ENCODE data around the gene WNT4.

Gene WNT4

DNA sequence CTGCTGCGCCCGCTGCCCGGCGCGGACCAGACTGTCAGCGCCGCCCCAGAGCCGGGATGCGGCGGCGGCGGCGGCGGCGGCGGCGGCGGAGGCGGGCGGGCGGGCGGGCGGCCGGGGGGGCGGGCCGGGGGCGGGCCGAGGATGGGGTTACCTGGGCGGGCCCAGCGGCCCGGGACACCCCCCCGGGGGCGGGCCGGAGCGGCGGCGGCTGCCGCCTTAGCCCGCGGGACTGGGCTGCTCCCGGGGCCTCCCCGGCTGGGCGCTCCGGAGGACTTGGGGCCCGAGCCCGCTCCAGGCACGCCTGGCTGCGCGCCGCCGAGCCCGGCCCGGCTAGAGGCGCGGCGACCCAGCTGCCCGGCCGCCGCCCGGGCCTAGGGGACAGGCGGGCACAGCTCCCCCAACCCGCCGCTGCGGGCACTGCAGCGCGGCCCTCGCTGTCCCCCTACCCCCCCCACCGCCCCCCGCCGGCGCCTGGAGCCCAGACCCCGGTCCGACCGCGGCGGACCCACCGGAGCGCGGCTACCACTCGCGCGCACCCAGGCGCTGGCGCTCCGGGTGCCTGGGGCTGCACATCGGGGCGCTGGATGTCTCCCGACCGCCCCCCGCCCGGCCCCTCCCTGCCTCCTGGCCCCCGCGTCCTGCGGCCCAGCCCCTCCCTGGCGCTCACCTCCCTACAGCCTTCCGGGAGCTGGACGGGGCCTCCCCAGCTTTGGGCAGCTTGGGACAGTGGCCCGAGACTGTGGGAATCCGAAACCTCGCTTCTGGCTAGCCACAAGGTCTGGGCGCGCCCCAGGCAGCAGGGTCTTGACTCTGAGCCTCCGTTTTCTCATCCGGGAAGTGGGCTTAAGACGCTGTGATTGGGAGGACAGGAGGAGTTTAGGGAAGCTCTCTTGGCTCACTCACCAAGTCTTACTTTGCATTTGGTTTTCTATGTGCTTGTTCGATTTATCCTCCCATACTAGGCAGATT, at the start of gene WNT4:
WNT4 (minus strand) TSS at position 33 of the 969 bp plus-strand sequence. CDS start 175 bp downstream, outside the sequence.
- no peak for DNase-seq

DNA sequence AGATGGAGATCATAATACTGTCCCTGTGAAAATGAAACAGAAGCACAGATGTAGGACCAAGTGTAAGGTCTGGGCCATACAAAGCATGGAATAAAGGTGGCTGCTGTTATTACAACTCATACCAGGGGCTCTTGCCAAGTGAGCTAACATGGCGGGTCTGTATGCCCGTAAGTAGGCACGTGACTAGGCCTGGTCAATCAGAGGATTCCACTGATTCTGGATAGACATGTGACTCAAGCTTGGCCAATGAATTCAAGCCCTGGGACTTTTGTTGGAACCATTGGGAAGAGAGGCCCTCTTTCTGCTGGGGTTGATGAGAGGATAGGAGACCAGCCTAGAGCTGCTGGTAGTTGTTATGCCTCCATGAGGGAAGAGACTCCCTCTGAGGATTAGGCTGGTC, 47.8 kb upstream of the WNT4 start:
- DNase-seq: no peak

DNA sequence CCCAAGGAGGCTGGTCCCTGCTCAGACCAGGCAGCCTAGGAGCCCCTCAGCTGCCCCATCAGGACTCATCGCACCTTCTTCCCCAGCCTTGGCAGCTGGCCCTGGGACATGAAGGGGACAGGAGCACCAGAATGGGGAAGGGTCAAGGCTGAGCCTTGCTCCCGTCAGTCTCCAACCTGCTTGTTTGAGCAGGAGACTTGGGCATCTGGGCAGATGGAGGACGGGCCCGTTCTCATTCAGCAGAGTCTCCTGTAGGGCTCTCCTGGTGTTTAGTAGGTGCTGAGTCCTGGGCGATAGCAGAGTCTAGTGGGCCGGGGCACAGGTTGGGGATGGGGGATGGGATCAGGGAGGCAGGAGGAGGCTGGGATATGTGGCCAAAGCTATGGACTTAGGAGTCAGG, 47.4 kb upstream of the WNT4 start:
- DNase-seq: no peak

DNA sequence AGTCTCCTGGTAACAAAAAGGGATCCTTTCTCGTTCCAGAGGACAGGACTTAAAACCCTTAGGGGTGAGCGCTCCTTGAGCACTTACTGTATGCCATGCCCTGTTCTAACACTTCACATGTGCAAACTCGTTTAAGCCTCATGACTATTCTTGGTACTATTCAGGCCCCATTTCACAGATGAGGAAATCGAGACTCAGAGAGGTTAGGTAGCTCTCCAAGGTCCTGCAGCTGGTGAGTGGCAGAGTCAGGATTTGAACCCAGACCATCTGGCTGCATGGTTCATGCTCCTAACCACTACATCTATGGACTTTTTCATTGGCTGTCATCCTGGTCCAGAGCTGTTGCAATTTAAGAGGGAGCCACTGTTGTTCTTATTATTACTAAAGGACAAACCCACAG, 46.7 kb upstream of the WNT4 start:
- no peak for DNase-seq

DNA sequence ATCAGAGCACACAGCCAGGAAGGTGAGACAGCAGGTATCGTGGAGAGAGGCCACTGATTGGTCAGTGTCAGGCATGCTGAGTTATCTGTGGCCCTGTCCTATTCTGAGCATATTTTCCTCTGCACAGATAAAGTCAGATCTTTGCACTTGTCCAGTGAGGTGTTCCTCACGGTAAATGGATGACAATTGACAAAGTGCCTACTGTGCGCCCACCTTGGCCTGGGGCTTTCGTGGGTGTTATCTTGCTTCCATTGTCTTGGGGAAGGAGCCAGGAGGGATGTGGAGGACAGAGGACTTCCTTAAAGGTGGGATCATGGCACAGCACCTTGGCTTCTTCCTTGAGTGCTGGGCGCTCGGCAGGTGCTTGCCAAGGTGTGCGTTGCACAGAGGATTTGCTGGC, 46.0 kb upstream of the WNT4 start:
- DNase-seq: no peak

DNA sequence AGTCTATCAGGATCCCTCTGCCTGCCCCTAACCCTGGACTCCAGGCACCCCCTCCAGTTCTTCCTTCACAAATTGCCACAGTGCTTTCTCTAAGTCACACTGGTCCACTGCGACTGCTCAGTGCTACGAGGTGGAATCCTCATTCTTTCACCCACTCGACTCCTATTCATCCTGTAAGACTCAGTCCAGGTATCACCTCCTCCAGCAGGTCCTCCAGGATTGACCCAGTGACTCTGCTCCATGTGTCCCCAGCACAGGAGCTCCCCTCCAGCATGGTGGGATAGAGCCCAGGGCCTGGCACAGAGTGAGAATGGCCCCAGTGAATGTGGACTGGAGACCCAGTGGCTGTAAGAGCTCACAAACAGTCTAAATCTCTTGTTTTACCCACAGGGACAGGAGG, 45.5 kb upstream of the WNT4 start:
- no peak for DNase-seq

DNA sequence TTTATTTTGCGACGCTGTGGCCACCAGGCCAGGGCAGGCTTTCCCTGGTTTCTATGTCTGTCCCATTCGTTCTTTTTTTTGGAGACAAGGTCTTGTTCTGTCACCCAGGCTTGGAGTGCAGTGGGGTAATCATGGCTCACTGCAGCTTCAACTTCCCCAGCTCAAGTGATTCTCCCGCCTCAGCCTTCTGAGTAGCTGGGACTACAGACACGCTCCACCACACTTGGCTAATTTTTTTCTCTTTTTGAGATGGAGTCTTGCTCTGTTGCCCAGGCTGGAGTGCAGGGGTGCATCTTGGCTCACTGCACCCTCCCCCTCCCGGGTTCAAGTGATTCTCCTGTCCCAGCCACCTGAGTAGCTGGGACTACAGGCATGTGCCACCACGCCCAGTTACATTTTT, 43.4 kb upstream of the WNT4 start:
- no peak for DNase-seq

DNA sequence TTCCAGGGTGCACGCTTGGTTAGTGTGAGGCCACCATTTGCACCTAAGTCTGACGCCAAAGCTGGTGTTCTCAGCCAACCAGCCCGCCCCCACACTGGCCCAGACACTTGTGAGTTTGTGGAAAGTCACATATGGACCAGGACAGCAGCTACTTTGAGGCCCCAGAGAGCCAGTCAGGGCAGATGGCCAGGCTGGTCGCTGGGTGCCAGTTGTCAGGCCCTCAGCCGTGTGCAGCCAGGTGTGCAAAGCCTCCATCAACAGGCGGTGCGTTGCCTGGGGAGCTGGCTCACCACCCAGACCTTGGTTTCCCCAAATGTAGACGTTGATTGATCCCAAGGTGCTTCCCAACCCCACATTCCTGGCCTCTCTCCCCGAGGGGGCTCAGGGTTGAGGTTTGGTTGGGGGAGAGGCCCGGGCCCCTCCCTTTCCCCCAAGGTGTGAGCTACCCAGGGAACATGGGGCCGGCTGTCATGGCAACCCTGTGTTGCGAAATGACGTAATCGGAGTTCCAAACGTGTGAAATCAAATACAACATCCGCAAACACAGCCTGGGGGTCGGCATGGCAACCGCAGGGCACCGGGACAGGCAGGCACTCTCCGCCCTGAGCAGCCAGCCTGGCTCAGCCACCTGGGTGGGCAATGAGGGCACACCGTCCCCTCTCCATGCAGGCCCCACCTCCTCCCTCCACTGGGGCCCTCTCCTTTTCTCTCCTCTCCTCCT, 42.2 kb upstream of the WNT4 start:
- DNase-seq: no peak

DNA sequence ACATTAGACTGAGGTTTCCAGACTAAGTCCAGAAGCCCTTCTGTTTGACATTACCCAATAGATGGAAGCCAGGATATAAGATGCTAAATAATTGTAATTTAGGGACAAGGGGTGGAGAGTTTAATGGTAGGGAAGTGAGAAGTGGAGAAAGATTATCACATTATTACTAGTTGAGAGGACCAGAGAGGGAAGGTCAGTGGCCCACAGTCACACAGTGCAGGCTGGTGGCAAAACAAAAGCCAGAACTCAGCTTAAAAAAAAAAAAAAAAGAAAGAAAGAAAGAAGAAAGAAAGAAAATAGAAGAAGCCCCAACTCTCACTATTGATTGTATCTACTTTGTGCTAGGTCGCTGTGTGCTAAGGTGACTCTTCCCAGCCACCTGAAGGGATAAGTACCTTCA, 41.6 kb upstream of the WNT4 start:
- no peak for DNase-seq

DNA sequence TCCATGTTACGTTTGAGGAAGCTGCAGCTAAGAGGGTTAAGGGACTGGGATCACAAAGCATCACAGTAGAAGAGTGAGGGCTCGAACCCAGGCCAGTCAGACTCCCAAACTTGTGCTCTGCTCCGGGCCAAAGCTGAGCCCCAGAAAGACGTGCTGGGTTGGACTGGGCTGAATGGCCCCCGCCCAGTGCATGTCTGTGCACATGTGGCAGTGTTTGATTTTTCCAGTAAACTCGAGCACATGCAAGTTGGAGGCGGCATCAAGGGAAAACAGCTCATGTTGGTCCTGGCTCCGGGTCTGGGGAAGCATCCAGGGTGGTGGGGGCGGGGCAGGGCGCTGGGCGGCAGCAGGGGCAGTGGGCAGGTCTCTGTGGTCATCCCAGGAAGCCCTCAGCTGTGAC, 39.8 kb upstream of the WNT4 start:
- DNase-seq: no peak

DNA sequence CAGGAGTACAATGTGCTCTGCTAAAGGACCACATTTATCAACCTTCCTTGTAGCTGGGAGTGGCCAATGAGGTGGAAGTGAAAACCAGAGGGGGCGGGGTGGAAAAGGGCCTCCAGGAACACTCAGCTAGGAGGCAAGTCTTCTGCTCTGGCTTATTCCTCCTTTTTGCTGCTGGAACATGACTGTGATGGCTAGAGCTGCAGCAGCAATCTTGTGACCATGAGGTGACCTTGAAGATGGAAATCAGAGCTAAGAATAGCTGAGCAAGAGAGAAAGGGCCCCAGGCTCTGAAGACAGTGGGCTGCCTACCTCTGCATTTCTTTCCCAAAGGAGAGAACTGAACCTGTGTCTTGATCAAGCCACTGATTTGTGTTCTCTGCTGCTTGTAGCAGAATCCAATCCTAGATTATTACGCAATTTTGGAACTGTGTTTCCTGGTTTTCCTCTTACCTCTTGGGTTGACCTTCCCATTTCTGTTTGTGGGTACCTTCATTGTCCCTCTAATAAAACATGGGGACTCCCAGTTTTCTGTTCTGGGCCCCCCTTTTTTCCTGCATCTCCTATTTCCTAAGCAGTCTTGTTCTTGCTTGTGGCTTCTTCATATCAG, 36.4 kb upstream of the WNT4 start:
- DNase-seq: no peak

DNA sequence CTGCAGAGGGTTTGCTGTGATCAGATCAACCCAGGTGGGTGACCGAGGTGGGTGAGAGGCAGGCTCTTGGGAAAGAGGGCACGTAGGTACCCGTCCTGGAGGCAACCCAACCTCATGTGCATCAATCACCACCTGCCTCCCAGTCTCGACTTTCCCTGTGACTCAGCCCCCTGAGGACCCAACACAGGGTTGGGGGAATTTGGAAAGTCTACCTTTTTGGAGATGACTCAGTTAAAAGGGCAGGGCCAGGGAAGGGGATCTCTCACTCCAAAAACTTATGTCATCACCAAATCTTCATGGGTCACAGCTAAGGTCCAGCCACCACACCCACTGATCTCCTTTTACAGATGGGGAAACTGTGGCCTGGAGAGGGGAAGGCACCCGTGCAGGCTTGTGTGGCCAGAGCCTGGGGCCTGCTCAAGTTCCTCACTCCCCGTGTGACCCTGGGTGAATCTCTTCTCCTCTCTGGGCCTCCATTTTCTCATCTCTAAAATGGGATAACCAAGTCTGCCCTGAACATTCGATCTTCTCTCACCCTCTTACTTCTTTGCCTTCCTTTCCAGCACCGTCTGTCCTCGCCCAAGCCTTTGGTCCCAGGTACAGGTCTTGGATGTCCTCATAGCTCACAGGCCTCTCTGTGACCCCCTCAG, 34.6 kb upstream of the WNT4 start:
- peak; percentile 25 for DNase-seq

DNA sequence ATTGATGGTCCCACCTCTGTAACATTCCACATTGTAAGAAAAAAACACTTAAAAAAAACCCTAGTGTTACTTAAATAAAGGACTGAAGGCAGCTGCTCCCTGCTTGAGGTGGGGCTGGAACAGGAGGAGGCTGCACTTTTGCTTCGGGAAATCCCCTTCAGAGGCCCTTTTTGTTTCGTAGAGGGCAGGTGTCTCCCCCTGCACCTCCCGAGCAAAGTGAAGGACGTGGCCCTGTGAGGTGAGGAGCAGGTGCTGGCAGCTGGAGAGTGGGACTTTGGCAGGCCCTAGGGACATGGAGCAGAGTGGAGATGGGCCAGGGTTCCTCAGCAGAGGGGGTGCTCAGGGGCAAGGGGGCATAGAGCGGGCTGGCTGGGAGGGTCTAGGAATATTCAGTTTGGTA, 33.4 kb upstream of the WNT4 start:
- DNase-seq: peak; percentile 49

DNA sequence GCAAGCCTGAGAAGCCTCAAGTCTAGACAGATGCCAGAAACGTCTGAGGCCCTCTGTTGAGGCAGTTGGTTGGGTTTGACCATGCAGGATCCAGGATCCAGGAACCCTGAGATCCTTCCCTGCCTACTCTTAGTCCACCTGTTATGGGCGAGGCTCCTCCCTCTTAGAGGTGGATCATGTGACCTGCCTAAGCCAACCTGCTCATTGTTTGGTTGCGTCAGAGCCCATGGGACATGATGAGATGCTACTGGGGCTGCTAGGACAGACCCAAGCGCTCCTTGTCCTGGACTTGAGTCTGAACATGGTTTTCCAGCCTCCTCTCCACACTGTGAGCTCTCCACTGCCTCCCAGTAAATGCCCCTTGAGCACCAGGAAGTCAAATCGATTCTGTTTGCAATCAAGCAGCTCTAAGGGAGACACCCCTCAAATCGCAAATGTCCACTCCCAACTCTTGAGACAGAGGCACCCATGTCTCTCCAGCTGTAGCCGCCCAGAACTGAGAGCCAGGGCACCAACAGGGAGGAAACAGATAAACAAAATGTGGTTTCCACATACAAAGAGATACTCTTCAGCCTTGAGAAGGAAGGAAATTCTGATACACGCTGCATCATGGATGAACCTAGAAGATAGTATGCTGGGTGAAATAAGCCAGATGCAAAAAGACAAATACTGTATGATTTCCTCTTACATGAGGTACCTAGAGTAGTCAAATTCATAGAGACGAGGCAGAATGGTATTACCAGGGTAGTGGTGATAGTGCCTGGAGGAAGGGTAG, 31.7 kb upstream of the WNT4 start:
- no peak for DNase-seq

DNA sequence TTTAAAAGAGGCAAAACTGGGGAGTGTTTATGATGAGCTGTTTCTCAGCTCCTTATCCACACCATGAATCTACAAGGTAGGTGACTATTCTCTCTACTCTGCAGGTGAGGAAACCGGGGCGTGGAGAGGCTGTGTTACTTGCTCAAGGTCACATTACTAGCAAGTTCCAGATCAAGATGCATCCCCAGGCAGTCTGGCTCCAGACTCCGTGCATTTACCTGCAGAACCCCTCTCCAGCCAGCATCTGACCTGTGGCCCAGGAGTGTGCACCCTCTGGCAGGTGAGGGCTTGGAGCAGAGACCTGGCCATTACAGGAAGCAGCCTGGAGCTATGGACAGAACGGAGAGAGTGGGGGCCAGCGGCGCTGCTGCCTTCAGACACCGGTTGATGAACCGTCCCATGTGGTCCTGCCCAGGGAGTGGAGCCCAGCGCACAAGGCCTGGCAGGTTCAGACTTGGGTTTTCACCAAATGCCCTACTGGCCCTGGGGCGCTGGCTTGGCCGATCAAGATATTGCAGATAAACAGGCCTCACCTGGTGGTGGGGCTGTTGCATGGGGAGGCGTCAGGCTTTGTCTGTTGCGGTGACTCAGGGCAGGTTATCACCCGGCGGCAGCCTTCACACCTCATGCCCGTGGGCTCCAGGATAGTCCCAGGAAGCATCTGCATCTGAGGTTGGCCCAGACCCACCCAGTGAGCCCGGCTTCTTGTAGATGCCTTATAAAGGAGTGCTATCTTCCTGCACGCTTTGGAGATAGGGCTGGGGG, 29.2 kb upstream of the WNT4 start:
- DNase-seq: no peak

DNA sequence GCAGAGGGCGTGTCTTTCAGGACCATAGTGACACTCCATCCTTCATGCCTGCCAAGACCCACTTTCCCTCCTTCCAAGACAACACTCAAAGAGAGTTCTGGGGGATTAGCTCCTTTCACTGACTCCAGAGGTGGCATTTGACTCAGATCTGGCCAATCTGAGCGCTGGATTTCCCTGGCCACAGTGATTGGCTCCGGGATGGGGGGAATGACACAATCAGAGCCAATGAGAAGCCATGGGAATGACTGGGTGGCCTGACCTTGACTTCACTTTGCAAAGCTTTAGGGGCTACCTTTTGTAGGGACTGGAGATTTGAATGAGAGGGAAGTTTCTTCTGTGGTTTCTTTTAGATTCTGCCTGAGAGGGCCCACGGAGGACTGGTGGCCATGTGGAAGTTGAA, 26.9 kb upstream of the WNT4 start:
- DNase-seq: no peak

DNA sequence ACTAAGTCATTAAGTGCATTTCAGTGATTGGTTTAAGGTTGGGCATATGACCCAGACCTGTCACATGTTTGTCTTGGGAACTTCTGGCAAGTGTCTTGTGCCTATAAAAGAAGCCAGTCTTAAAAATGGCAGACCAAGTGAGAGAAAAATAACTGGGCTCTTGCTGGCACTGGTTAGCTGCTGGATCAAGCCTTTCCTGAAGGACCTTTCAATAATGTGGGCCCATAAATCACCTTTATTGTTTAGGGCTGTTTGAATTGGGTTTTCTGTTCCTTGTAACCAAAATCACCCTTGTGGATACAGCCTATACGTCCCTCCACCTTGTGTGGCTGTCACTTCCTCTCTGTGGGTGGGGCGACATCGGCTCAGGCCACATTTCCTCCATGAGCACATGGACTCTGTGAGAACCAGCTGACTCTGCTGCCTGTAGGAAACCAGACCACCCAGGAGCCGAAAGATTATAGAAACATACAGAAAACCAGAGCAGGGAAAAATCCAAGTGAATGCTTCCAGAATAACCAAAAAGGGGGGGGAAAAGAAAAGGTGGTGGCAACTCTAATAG, 25.6 kb upstream of the WNT4 start:
- no peak for DNase-seq

DNA sequence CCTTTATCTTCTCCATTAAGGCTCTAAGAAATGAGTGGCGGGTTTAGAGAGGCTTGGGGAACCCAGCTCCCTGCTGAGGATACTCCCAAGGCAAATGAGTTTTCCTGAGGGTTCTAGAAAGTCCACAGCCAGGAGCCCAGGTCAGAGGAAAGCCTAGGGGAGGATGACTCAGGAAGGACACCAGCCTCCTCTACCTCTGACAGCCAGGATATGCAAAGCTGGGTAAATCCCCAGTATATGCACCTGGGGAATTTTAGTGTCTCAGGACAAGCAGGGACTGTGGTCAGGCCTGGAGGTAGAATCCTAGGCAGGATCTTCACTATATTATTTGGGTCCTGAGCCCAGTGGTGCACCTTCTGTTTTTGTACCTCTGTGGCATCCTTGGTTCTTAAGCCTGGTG, 23.5 kb upstream of the WNT4 start:
- DNase-seq: no peak

DNA sequence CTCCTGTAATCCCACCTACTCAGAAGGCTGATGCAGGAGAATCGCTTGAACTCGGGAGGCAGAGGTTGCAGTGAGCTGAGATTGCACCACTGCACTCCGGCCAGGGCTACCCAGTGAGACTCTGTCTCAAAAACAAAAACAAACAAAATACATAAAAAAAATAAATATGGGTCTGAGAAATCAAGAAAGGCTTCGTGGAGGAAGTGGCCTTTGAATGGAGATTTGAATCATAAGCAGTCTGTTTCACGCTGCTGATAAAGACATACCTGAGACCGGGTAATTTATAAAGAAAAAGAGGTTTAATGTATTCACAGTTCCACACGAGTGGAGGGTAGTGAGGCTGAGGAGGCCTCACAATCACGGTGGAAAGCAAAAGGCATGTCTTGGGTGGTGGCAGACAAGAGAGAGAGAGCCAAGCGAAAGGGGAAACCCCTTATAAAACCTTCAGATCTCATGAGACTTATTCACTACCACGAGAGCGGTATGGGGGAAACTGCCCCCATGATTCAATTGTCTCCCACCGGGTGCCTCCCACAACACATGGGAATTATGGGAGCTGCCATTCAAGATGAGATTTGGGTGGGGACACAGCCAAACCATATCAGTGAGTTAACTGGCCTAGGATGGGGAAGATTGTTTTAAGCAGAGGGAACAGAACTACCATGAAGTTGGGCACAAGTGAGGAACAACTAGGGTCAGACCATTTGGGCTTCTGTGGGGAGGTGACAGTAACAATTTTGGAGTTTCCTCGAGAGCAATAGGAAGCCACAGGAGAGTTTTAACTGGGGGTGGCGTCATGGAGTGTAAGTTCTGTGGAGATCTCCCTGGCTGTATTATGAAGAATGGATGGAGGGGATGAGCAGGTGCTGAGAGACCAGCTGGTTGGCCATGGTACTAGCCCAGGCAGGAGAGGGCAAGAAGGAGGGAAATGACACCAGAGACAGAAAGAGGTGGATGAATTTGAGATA, 22.2 kb upstream of the WNT4 start:
- no peak for DNase-seq

DNA sequence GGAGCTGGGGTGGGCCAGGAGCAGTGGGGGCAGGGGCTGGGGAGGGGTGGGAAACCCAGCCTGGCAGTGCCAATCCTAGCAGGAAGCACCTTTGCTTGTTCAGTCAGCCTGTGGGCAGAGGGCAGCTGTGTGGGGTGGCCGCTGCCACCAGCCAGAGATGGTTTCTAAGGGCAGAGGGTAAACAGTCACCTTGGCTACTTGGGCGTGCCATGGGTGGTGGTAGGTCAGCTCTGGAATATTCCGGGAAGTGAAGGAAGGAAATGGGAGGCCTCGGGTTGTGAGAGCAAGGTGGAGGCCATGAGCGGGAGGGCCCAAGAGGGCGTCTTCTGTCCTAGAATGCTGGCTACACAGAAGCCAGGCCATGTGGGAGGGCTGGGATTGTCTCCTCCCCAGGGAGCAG, 20.7 kb upstream of the WNT4 start:
- DNase-seq: no peak
